B cell (primary cell): Measurements from ENCODE around the gene RPA1. TPM values are rescaled to one million over a fixed set of nuclear protein-coding genes. Genes with fewer than 3 reads are reported as not detected.

Experiments
- ATAC-seq: fragments of 200-7000 bp; cut with Tn5 transposase; one replicate; pipeline ENCODE4 v1.10.0; 2021; ENCODE audit warnings: low read depth, mild to moderate bottlenecking, moderate number of reproducible peaks, moderate library complexity
- CTCF ChIA-PET: fragments of 350-600 bp; sonication (Branson Sonifier 250); formaldehyde crosslinking; loops from one replicate; lab custom pipeline; 2021; ENCODE audit warnings: antibody characterized with exemption, inconsistent platforms; lab: Charles Lee
- POLR2A ChIA-PET: fragments of 350-600 bp; sonication (Branson Sonifier 250); formaldehyde crosslinking; loops from one replicate; lab custom pipeline; 2021; ENCODE audit warnings: antibody characterized with exemption; lab: Charles Lee
- DNase-seq: peaks from one replicate; pipeline ENCODE4 v3.0.0; 2013
- H2AFZ ChIP-seq: 2 replicates; pipeline ENCODE4 v1.6.1; 2012; ENCODE audit warnings: mild to moderate bottlenecking, low read depth, low read length; ENCODE audit not compliant: insufficient read depth, poor library complexity, severe bottlenecking
- H3K27ac ChIP-seq, 2 donors: 1 replicate in 1 of 2; 2 replicates in 1 of 2; pipeline ENCODE4 v1.5.1; 2012 to 2013; ENCODE audit warnings: low read length in 2 of 2, mild to moderate bottlenecking in 2 of 2, moderate library complexity in 1 of 2
- H3K27me3 ChIP-seq, 4 experiments: fragments of 200-600 bp in 1 of 4; sonication (generic) in 1 of 4; replicated peaks in 1 of 4; 1 replicate in 2 of 4; 2 replicates in 2 of 4; pipeline versions ENCODE4 v1.6.1 to v1.7.0; 2013 to 2016; ENCODE audit warnings: low read length in 3 of 4, mild to moderate bottlenecking in 2 of 4, mixed read lengths in 1 of 4, moderate library complexity in 1 of 4; ENCODE audit not compliant: insufficient read depth in 4 of 4, control insufficient read depth in 3 of 4; ENCODE audit errors: control extremely low read depth in 1 of 4
- H3K36me3 ChIP-seq, 2 experiments: replicated peaks in 1 of 2; 1 replicate in 1 of 2; 2 replicates in 1 of 2; pipeline versions ENCODE4 v1.6.1 to v1.7.1; 2013; ENCODE audit warnings: low read length in 1 of 2; ENCODE audit not compliant: insufficient read depth in 2 of 2, control insufficient read depth in 1 of 2; ENCODE audit errors: control extremely low read depth in 1 of 2, extremely low read depth in 1 of 2
- H3K4me1 ChIP-seq, 2 donors: fragments of 200-600 bp in 1 of 2; sonication (generic) in 1 of 2; 1 replicate in 1 of 2; 2 replicates in 1 of 2; pipeline versions ENCODE4 v1.5.1 to v1.6.1; 2013 to 2017; ENCODE audit warnings: low read length in 2 of 2; ENCODE audit not compliant: control insufficient read depth in 2 of 2, insufficient read depth in 2 of 2
- H3K4me2 ChIP-seq: replicated peaks from 2 replicates; pipeline ENCODE3; 2012; ENCODE audit warnings: mild to moderate bottlenecking, low read depth, low read length; ENCODE audit not compliant: poor library complexity, severe bottlenecking
- H3K4me3 ChIP-seq, 5 experiments: fragments of 200-600 bp in 1 of 5; sonication (generic) in 1 of 5; 1 replicate in 3 of 5; 2 replicates in 2 of 5; pipeline versions ENCODE4 v1.5.1 to v1.7.0; 2011 to 2016; ENCODE audit warnings: low read length in 4 of 5, mild to moderate bottlenecking in 4 of 5, low read depth in 2 of 5, control low read depth in 1 of 5, moderate library complexity in 1 of 5; ENCODE audit not compliant: insufficient read depth in 1 of 5; ENCODE audit errors: control extremely low read depth in 1 of 5, extremely low read depth in 1 of 5
- H3K79me2 ChIP-seq: fragments of 200-600 bp; sonication (generic); one replicate; pipeline ENCODE4 v1.6.0; 2016; ENCODE audit warnings: low read length; ENCODE audit not compliant: control insufficient read depth, insufficient read depth
- H3K9ac ChIP-seq: fragments of 200-600 bp; sonication (generic); 2 replicates; pipeline ENCODE4 v1.6.1; 2017; ENCODE audit warnings: mild to moderate bottlenecking, low read length, moderate library complexity
- H3K9me3 ChIP-seq, 3 donors: one replicate each; pipeline versions ENCODE4 v1.6.1 to v1.7.1; 2013; ENCODE audit warnings: low read length in 2 of 3; ENCODE audit not compliant: control insufficient read depth in 2 of 3, insufficient read depth in 1 of 3; ENCODE audit errors: control extremely low read depth in 1 of 3
- H4K20me1 ChIP-seq: 2 replicates; pipeline ENCODE4 v1.6.0; 2012; ENCODE audit warnings: mild to moderate bottlenecking, low read length; ENCODE audit not compliant: insufficient read depth, control insufficient read depth, poor library complexity, severe bottlenecking
- H3K27ac Mint-ChIP-seq: one replicate; pipeline ENCODE4 v1.8.0; 2021; ENCODE audit warnings: mixed read lengths
- H3K27me3 Mint-ChIP-seq: one replicate; pipeline ENCODE4 v1.8.0; 2021; ENCODE audit warnings: mixed read lengths
- H3K4me1 Mint-ChIP-seq: one replicate; pipeline ENCODE4 v1.8.0; 2021; ENCODE audit warnings: mixed read lengths
- H3K4me3 Mint-ChIP-seq: one replicate; pipeline ENCODE4 v1.8.0; 2021; ENCODE audit warnings: mixed read lengths
- H3K9me3 Mint-ChIP-seq: one replicate; pipeline ENCODE4 v1.8.0; 2022; ENCODE audit warnings: mixed read lengths; ENCODE audit not compliant: insufficient read depth
- EZH2 ChIP-seq: IDR thresholded peaks from 2 replicates; pipeline ENCODE4 v1.6.1; 2012; ENCODE audit warnings: borderline replicate concordance, low read depth, mild to moderate bottlenecking, moderate library complexity, low read length; ENCODE audit not compliant: insufficient read depth, poor library complexity, severe bottlenecking
- WGBS: methylation state at CpG from one replicate; pipeline ENCODE4 v1.1.5; 2013; ENCODE audit warnings: missing lambda C conversion rate; ENCODE audit not compliant: insufficient coverage; 5-methylcytosine and 5-hydroxymethylcytosine counted together
- intact Hi-C: fragments of 100-400 bp; cut with micrococcal nuclease; formaldehyde crosslinking; loops from one replicate; pipeline ENCODE4 v1.10.0; 2022
- polyA plus RNA-seq: library from polyadenylated mRNA; depleted of rRNA; stranded (reverse); fragments of >200 nt; gene quantifications from 2 replicates; pipeline ENCODE4 v1.2.3, GENCODE V29; 2012
- total RNA-seq, 2 donors: library from RNA; stranded (reverse); fragments of 120-200 nt in 1 of 2; gene quantifications; 1 replicate in 1 of 2; 2 replicates in 1 of 2; pipeline versions ENCODE4 v1.2.3 to v1.2.4, GENCODE V29; 2013 to 2022
- TF ChIP-seq, protein P1 (sequence below): fragments of 200-600 bp; IDR thresholded peaks from one replicate; pipeline ENCODE4 v1.8.0; 2022; ENCODE audit warnings: antibody characterized with exemption, mild to moderate bottlenecking

RPA1 gene
- total and polyA plus RNA-seq, 2 donors (not counting 1 experiment from before 2014, with no cell fraction given), result 27.0 to 94.5 TPM

- no peak for DNase-seq
- no peak for ATAC-seq
- Mint-ChIP-seq H3K27me3 (peaks cover 5% of the 10 kb centered on the region), H3K4me1 (no peaks in the 10 kb centered on the region), H3K27ac (no peak overlapping the region), H3K9me3 (no peaks in the 10 kb centered on the region), H3K4me3 (no peak overlapping the region)
- Histone ChIP-seq H2AFZ (no peak overlapping the region), H3K4me3 (no peak overlapping the region), H3K4me2 (no peak overlapping the region), H3K4me1 (no peaks in the 10 kb centered on the region), H3K9ac (no peak overlapping the region), H3K9me3 (no peaks in the 10 kb centered on the region), H3K79me2 (no peaks in the 10 kb centered on the region), H3K36me3 (no peaks in the 10 kb centered on the region), H3K27ac (no peak overlapping the region), H3K27me3 (peaks cover 0 to 2% (median 0%) of the 10 kb centered on the region in 4 experiments), H4K20me1 (no peaks in the 10 kb centered on the region)
- no peak for TF ChIP-seq EZH2
- TF ChIP-seq, protein P1, sequence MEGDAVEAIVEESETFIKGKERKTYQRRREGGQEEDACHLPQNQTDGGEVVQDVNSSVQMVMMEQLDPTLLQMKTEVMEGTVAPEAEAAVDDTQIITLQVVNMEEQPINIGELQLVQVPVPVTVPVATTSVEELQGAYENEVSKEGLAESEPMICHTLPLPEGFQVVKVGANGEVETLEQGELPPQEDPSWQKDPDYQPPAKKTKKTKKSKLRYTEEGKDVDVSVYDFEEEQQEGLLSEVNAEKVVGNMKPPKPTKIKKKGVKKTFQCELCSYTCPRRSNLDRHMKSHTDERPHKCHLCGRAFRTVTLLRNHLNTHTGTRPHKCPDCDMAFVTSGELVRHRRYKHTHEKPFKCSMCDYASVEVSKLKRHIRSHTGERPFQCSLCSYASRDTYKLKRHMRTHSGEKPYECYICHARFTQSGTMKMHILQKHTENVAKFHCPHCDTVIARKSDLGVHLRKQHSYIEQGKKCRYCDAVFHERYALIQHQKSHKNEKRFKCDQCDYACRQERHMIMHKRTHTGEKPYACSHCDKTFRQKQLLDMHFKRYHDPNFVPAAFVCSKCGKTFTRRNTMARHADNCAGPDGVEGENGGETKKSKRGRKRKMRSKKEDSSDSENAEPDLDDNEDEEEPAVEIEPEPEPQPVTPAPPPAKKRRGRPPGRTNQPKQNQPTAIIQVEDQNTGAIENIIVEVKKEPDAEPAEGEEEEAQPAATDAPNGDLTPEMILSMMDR, result no peak
- WGBS, result 94% methylated on average over 23 of the region's 27 CpGs
- intact Hi-C loops, result no loop called here
- ChIA-PET CTCF (interaction anchor here (0.6 kb wide), 1 partner anchor 551 kb away, joined by 3 read pairs; no protein-coding TSS in a partner anchor), POLR2A (no interaction called here)
These were observed 104.3 kb downstream of the RPA1 start for GRCh38 chr17:1933875-1934715.

DNA sequence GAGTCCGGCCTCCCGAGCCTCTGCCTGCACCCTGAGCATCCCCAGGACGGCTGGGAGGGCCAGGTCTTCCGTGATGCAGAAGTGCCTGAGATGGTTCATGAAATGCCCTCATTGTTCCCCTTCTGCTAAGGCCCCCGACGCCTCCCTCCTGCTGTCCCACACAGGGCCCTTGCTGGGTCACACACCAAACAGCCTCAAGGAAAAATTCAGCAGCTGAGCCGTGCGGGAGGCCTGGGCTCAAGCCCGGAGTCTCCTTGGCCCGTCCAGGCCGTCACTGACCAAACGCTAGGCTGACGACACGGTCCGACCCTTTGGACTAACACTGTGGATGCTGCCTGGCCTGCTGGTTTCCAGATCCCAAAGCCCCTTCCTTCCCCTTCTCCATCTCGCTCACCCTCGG lies 105.1 kb downstream of the RPA1 start:
- Mint-ChIP-seq H3K4me1 (no peaks in the 10 kb centered on the region), H3K9me3 (no peaks in the 10 kb centered on the region), H3K4me3 (no peak overlapping the region), H3K27me3 (peaks cover 5% of the 10 kb centered on the region), H3K27ac (no peak overlapping the region)
- Histone ChIP-seq H3K4me3 (no peak overlapping the region), H3K27ac (no peak overlapping the region), H3K9ac (no peak overlapping the region), H2AFZ (no peak overlapping the region), H3K36me3 (no peaks in the 10 kb centered on the region), H3K79me2 (no peaks in the 10 kb centered on the region), H3K4me2 (no peak overlapping the region), H3K4me1 (no peaks in the 10 kb centered on the region), H3K27me3 (peaks cover 0 to 2% (median 0%) of the 10 kb centered on the region in 4 experiments), H3K9me3 (no peaks in the 10 kb centered on the region), H4K20me1 (no peaks in the 10 kb centered on the region)
- DNase-seq, result no peak
- intact Hi-C loops, result no loop called here
- ATAC-seq, result no peak
- TF ChIP-seq, protein P1, result no peak
- no peak for TF ChIP-seq EZH2
- ChIA-PET POLR2A (no interaction called here), CTCF (no interaction called here)
- whole genome bisulfite sequencing, result 93% methylated on average over 16 of the region's 17 CpGs
